ENCODE results near the gene KSR2. TPM values are rescaled to one million over a fixed set of nuclear protein-coding genes. Genes with fewer than 3 reads are reported as not detected.
A peak's percentile ranks its signal among the peaks of the same experiment; 100 is the strongest.

Gene KSR2
- total RNA-seq, 1 donor: under 0.01 TPM

GRCh38 chr12:117688446-117688845 lies 280.3 kb downstream of the KSR2 start:
- no peak overlapping the region for H3K4me3 ChIP-seq (ENCODE audit: insufficient read depth, low read length)
- DNase-seq (ENCODE audit: insufficient read length, low spot score, missing footprints): no peak
- H3K9me3 ChIP-seq (ENCODE audit: low read depth, low read length): no peaks in the 10 kb centered on the region
- H3K27ac ChIP-seq (ENCODE audit: low read depth, low read length): no peak overlapping the region
- H3K36me3 ChIP-seq (ENCODE audit: insufficient read depth, low read length): no peaks in the 10 kb centered on the region
- H3K4me1 ChIP-seq (ENCODE audit: insufficient read depth, low read length): peaks cover 35% of the 10 kb centered on the region
- no peak for TF ChIP-seq CTCF (IDR thresholded peaks at IDR 0.05; ENCODE audit: extremely low read depth, low read depth, low read length)
- no peaks in the 10 kb centered on the region for H4K20me1 ChIP-seq (ENCODE audit: insufficient read depth, low read length)
- no peak overlapping the region for H2AFZ ChIP-seq (ENCODE audit: low read length)
- no peaks in the 10 kb centered on the region for H3K79me2 ChIP-seq (ENCODE audit: insufficient read depth, low read length)
- H3K4me2 ChIP-seq (ENCODE audit: insufficient read depth, low read length): no peak overlapping the region
- no peaks in the 10 kb centered on the region for H3K27me3 ChIP-seq (ENCODE audit: insufficient read depth, low read length)

DNA sequence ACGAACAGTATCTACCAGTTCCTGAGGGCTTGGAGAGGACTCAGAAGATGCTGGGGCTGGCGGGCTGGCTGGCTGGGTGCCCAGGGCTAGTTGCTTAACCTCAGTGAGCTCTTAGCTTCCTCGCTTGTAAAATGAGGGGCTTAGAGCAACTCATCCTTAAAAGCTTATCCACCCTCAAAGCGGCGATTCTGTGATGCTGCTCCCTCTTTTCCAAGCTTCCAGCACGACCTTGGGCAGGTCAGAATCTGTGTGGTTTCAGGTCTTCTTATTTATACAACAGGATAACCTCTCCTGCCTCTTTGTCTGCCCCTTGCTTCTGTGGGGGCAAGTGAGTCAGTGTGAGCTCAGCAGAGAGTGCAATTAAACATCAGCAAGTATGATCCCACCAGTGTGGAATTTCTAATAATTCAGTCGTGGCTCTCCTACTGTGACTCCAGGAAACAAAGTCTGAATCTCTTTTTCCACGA lies 281.8 kb downstream of the KSR2 start:
- Histone ChIP-seq H3K27me3 (ENCODE audit: insufficient read depth, low read length) (no peaks in the 10 kb centered on the region), H3K4me3 (ENCODE audit: insufficient read depth, low read length) (peak overlapping the region; percentile 49), H3K79me2 (ENCODE audit: insufficient read depth, low read length) (no peaks in the 10 kb centered on the region), H4K20me1 (ENCODE audit: insufficient read depth, low read length) (no peaks in the 10 kb centered on the region), H3K36me3 (ENCODE audit: insufficient read depth, low read length) (no peaks in the 10 kb centered on the region), H3K9me3 (ENCODE audit: low read depth, low read length) (no peaks in the 10 kb centered on the region), H2AFZ (ENCODE audit: low read length) (peak overlapping the region; percentile 65), H3K4me1 (ENCODE audit: insufficient read depth, low read length) (peaks cover 35% of the 10 kb centered on the region), H3K4me2 (ENCODE audit: insufficient read depth, low read length) (peak overlapping the region; percentile 73), H3K27ac (ENCODE audit: low read depth, low read length) (peak overlapping the region; percentile 73)
- peak; percentile 91 for DNase-seq (ENCODE audit: insufficient read length, low spot score, missing footprints)
- no peak for TF ChIP-seq CTCF (IDR thresholded peaks at IDR 0.05; ENCODE audit: extremely low read depth, low read depth, low read length)

DNA sequence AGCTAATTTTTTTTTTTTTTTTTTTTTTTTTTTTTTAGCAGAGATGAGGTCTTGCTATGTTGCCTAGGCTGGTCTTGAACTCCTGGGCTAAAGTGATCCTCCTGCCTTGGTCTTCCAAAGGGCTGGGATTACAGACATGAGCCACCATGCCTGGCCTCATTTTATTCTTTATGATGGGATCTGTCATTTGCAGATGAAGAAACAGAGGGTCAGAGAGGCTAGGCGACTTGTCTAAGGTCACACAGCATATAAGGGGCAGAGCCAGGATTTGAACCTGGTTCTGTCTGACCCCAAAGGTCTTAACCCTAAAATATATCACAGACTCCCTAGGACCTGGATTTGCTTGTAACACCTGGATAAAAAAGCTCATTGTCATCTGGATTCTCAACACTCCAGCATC lies 282.6 kb downstream of the KSR2 start:
- no peak for TF ChIP-seq CTCF (IDR thresholded peaks at IDR 0.05; ENCODE audit: extremely low read depth, low read depth, low read length)
- peaks cover 35% of the 10 kb centered on the region for H3K4me1 ChIP-seq (ENCODE audit: insufficient read depth, low read length)
- H3K27me3 ChIP-seq (ENCODE audit: insufficient read depth, low read length): no peaks in the 10 kb centered on the region
- H3K4me2 ChIP-seq (ENCODE audit: insufficient read depth, low read length): peak overlapping the region; percentile 73
- DNase-seq (ENCODE audit: insufficient read length, low spot score, missing footprints): no peak
- no peaks in the 10 kb centered on the region for H3K9me3 ChIP-seq (ENCODE audit: low read depth, low read length)
- no peaks in the 10 kb centered on the region for H3K36me3 ChIP-seq (ENCODE audit: insufficient read depth, low read length)
- H3K4me3 ChIP-seq (ENCODE audit: insufficient read depth, low read length): peak overlapping the region; percentile 49
- H3K79me2 ChIP-seq (ENCODE audit: insufficient read depth, low read length): no peaks in the 10 kb centered on the region
- H3K27ac ChIP-seq (ENCODE audit: low read depth, low read length): peak overlapping the region; percentile 73
- H4K20me1 ChIP-seq (ENCODE audit: insufficient read depth, low read length): no peaks in the 10 kb centered on the region
- no peak overlapping the region for H2AFZ ChIP-seq (ENCODE audit: low read length)

GRCh38 chr12:117685110-117685926 lies 283.5 kb downstream of the KSR2 start:
- Histone ChIP-seq H3K4me3 (ENCODE audit: insufficient read depth, low read length) (no peak overlapping the region), H3K9me3 (ENCODE audit: low read depth, low read length) (no peaks in the 10 kb centered on the region)

More at GRCh38 chr12:117685110-117685926, 283.5 kb downstream of the KSR2 start:
- H3K4me2 ChIP-seq (ENCODE audit: insufficient read depth, low read length): peak overlapping the region; percentile 44
- no peaks in the 10 kb centered on the region for H3K36me3 ChIP-seq (ENCODE audit: insufficient read depth, low read length)
- H3K79me2 ChIP-seq (ENCODE audit: insufficient read depth, low read length): no peaks in the 10 kb centered on the region
- TF ChIP-seq CTCF (IDR thresholded peaks at IDR 0.05; ENCODE audit: extremely low read depth, low read depth, low read length): no peak
- H3K27ac ChIP-seq (ENCODE audit: low read depth, low read length): peak overlapping the region; percentile 87
- peak; percentile 89 for DNase-seq (ENCODE audit: insufficient read length, low spot score, missing footprints)
- peaks cover 40% of the 10 kb centered on the region for H3K4me1 ChIP-seq (ENCODE audit: insufficient read depth, low read length)
- no peaks in the 10 kb centered on the region for H3K27me3 ChIP-seq (ENCODE audit: insufficient read depth, low read length)
- H2AFZ ChIP-seq (ENCODE audit: low read length): peak overlapping the region; percentile 82
- H4K20me1 ChIP-seq (ENCODE audit: insufficient read depth, low read length): no peaks in the 10 kb centered on the region

All from osteoblast (primary cell).